ENCODE data around the gene MPG.

MPG gene

GRCh38 chr16:75580-76501, 2.2 kb upstream of the MPG start:
- no peak for DNase-seq (ENCODE audit: low read depth)
- TF ChIP-seq, protein P1, sequence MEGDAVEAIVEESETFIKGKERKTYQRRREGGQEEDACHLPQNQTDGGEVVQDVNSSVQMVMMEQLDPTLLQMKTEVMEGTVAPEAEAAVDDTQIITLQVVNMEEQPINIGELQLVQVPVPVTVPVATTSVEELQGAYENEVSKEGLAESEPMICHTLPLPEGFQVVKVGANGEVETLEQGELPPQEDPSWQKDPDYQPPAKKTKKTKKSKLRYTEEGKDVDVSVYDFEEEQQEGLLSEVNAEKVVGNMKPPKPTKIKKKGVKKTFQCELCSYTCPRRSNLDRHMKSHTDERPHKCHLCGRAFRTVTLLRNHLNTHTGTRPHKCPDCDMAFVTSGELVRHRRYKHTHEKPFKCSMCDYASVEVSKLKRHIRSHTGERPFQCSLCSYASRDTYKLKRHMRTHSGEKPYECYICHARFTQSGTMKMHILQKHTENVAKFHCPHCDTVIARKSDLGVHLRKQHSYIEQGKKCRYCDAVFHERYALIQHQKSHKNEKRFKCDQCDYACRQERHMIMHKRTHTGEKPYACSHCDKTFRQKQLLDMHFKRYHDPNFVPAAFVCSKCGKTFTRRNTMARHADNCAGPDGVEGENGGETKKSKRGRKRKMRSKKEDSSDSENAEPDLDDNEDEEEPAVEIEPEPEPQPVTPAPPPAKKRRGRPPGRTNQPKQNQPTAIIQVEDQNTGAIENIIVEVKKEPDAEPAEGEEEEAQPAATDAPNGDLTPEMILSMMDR (conservative IDR thresholded peaks at IDR 0.05; ENCODE audit: low read depth, low read length), result peak; percentile 28
- no peak overlapping the region for H3K4me3 ChIP-seq (ENCODE audit: low read length)

DNA sequence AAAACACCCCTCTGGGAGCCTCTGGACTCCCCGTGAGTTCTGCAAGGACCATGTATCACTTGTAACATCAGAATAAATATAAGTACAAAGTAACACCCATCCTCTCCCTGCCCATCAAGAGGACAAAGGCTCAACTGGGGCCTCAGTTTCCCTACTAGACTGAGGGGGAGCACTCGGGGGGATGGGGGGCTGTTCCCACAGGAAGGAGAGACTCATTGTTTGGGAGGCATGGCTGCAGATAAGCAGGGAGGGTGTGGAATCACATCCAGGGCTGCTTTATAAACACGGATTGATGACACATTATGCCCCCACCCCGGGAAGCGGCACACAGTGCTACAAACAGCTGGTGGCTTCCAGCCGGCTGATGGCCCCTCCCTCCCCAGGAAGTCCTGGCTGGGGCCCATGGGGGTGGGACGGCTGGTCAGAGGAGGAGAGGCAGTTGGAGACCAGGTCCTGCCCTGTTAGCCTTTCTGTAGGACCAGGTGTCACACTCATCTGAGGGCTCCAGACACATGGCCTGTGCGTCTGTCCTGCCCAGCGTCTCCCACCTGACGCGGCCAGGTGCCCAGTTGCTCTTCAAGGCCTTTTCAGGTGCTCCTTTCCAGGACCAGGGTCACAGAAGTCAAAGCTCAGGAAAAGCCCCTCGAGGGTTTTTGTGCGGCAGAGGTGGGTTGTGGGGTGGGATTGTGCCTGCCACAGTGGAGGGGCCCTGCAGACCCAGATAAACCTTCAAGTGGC, 1.3 kb upstream of the MPG start:
- no peak overlapping the region for H3K4me3 ChIP-seq (ENCODE audit: low read length)

DNA sequence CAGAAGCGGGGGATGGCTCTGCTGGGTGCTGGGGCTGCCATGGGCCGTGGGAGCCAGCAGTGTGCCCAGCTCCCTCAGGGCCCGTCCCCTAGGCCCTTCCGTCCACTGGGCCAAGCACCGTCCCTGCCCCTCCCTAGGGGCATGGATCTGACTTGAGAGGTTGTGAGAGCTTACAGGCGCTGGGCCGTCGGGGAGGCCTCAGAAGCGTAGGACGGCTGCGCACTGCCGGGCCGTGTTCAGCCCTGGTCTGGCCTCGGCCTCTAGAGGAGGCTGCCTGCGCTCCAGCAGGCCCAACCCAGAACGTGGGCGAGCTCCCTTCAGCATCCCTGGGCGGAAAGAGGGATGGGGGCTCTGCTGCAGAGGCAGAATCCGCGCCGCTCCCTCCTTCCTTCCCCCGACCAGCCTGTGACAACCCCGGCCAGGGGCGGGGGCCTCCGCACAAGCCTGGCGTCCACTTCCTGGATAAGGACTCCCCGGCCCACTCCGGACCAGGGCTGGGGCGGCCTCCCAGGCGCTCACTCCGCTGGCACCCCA, 685 bp upstream of the MPG start:
- peak overlapping the region; percentile 57 for H3K4me3 ChIP-seq (ENCODE audit: low read length)
- TF ChIP-seq, protein P1 (conservative IDR thresholded peaks at IDR 0.05; ENCODE audit: low read depth, low read length), result no peak
- no peak for DNase-seq (ENCODE audit: low read depth)

More for the DNA sequence above, 1.3 kb upstream of the MPG start:
- TF ChIP-seq, protein P1 (conservative IDR thresholded peaks at IDR 0.05; ENCODE audit: low read depth, low read length), result no peak
- DNase-seq (ENCODE audit: low read depth), result no peak

DNA sequence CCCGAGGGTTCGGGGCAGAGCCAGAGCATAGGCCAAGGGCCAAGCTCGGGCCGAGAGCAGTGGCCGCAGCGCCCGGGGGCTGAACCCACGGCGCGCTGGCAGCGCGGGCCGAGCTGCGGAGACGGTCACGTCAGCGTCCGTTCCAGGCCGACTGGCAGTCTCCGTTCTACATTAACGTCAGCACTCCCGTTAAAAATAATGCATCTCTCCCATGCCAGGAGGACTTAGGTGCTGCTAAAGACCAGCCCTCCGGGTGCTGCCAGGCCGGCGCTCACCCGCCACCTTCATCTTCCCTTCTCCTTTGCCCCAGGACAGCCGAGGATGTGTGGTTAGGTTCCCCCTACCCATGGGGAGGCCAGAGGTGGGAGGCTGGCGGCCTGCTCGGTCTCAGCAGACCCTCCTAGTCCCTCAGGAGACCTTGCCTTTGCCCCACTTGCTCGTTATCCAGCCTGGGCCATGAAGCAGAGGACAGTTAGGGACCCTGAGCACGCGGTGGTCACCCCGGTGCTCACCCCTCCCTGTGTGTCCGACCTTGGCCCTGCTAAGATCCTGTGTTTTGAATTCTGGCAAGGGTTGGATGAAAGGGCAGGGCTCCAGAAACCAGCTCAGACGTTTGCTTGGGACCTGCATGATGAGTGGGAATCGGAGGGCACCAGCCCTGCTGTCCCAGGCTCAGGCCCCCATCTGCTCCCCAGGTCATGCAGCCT, 572 bp downstream of the MPG start:
- DNase-seq (ENCODE audit: low read depth), result no peak
- peak overlapping the region; percentile 57 for H3K4me3 ChIP-seq (ENCODE audit: low read length)
- TF ChIP-seq, protein P1 (conservative IDR thresholded peaks at IDR 0.05; ENCODE audit: low read depth, low read length), result no peak

GRCh38 chr16:79151-80054, 1.4 kb downstream of the MPG start:
- H3K4me3 ChIP-seq (ENCODE audit: low read length), result peak overlapping the region; percentile 57
- DNase-seq (ENCODE audit: low read depth), result no peak

More at GRCh38 chr16:79151-80054, 1.4 kb downstream of the MPG start:
- TF ChIP-seq, protein P1 (conservative IDR thresholded peaks at IDR 0.05; ENCODE audit: low read depth, low read length), result no peak
